Mesenchymal stem cell (in vitro differentiated cells and primary cell): ENCODE measurements around the gene TUT4.
A peak's percentile ranks its signal among the peaks of the same experiment; 100 is the strongest.

Source experiments
- DNase-seq: peaks from one replicate; pipeline ENCODE4 v3.0.0-alpha.2; 2013
- H2AFZ ChIP-seq: one replicate; pipeline ENCODE4 v1.6.1; 2013; ENCODE audit warnings: low read depth, mild to moderate bottlenecking, control low read depth, inconsistent platforms, low read length, moderate library complexity
- H2AK5ac ChIP-seq: 2 replicates; pipeline ENCODE4 v1.6.1; 2013; ENCODE audit warnings: low read length, moderate library complexity, mild to moderate bottlenecking, inconsistent platforms; ENCODE audit not compliant: severe bottlenecking
- H2BK120ac ChIP-seq: one replicate; pipeline ENCODE4 v1.6.1; 2013; ENCODE audit warnings: low read depth, mild to moderate bottlenecking, inconsistent platforms, low read length, moderate library complexity
- H2BK12ac ChIP-seq, 2 experiments: one replicate each; pipeline ENCODE4 v1.6.1; 2013; ENCODE audit warnings: inconsistent platforms in 2 of 2, low read length in 2 of 2, mild to moderate bottlenecking in 2 of 2, moderate library complexity in 2 of 2, control low read depth in 1 of 2
- H2BK15ac ChIP-seq: one replicate; pipeline ENCODE4 v1.6.1; 2013; ENCODE audit warnings: mild to moderate bottlenecking, low read depth, inconsistent platforms; ENCODE audit not compliant: poor library complexity, severe bottlenecking
- H2BK5ac ChIP-seq: 2 replicates; pipeline ENCODE4 v1.6.1; 2013; ENCODE audit warnings: low read depth, mild to moderate bottlenecking, low read length, control low read depth, inconsistent platforms; ENCODE audit not compliant: poor library complexity, severe bottlenecking
- H3K14ac ChIP-seq, 2 experiments: one replicate each; pipeline ENCODE4 v1.6.1; 2013; ENCODE audit warnings: inconsistent platforms in 2 of 2, low read length in 2 of 2, control low read depth in 1 of 2, mild to moderate bottlenecking in 1 of 2, moderate library complexity in 1 of 2
- H3K18ac ChIP-seq, 2 experiments: one replicate each; pipeline ENCODE4 v1.6.1; 2013; ENCODE audit warnings: inconsistent platforms in 2 of 2, low read length in 2 of 2, control low read depth in 1 of 2, low read depth in 1 of 2, mild to moderate bottlenecking in 1 of 2
- H3K23ac ChIP-seq, 2 experiments: one replicate each; pipeline ENCODE4 v1.6.1; 2013; ENCODE audit warnings: inconsistent platforms in 2 of 2, low read length in 2 of 2, mild to moderate bottlenecking in 2 of 2, moderate library complexity in 2 of 2, control low read depth in 1 of 2
- H3K27ac ChIP-seq: 2 replicates; pipeline ENCODE4 v1.5.1; 2013; ENCODE audit warnings: mild to moderate bottlenecking, moderate library complexity, low read length, control low read depth, inconsistent platforms; ENCODE audit not compliant: poor library complexity, severe bottlenecking
- H3K27me3 ChIP-seq, 2 experiments: 2 replicates each; pipeline versions ENCODE4 v1.6.1 to v1.7.0; 2013; ENCODE audit warnings: low read length in 2 of 2, mild to moderate bottlenecking in 2 of 2, moderate library complexity in 2 of 2, control low read depth in 1 of 2, inconsistent platforms in 1 of 2; ENCODE audit not compliant: control insufficient read depth in 1 of 2, insufficient read depth in 1 of 2
- H3K36me3 ChIP-seq, 2 experiments: 2 replicates each; pipeline versions ENCODE4 v1.6.1 to v1.7.0; 2013; ENCODE audit warnings: low read length in 2 of 2, control low read depth in 1 of 2, inconsistent platforms in 1 of 2, low read depth in 1 of 2, mild to moderate bottlenecking in 1 of 2; ENCODE audit not compliant: insufficient read depth in 2 of 2, control insufficient read depth in 1 of 2
- H3K4ac ChIP-seq, 2 experiments: one replicate each; pipeline ENCODE4 v1.6.1; 2013; ENCODE audit warnings: inconsistent platforms in 2 of 2, low read length in 2 of 2, mild to moderate bottlenecking in 2 of 2, moderate library complexity in 2 of 2, control low read depth in 1 of 2, low read depth in 1 of 2
- H3K4me1 ChIP-seq: 2 replicates; pipeline ENCODE4 v1.6.1; 2013; ENCODE audit warnings: low read depth, low read length, control low read depth; ENCODE audit not compliant: control insufficient read depth, insufficient read depth
- H3K4me2 ChIP-seq: 2 replicates; pipeline ENCODE4 v1.6.1; 2013; ENCODE audit warnings: low read length, mild to moderate bottlenecking, inconsistent platforms; ENCODE audit not compliant: poor library complexity, severe bottlenecking
- H3K4me3 ChIP-seq, 2 experiments: 2 replicates each; pipeline versions ENCODE4 v1.5.1 to v1.7.0; 2013; ENCODE audit warnings: low read length in 2 of 2, mild to moderate bottlenecking in 2 of 2, control low read depth in 1 of 2, low read depth in 1 of 2; ENCODE audit not compliant: insufficient read depth in 1 of 2
- H3K79me1 ChIP-seq: replicated peaks from 2 replicates; pipeline ENCODE4 v1.6.1; 2013; ENCODE audit warnings: mild to moderate bottlenecking, control low read depth, low read length, inconsistent platforms; ENCODE audit not compliant: poor library complexity, severe bottlenecking
- H3K9ac ChIP-seq: 2 replicates; pipeline ENCODE4 v1.7.0; 2013; ENCODE audit warnings: mild to moderate bottlenecking, low read length, moderate library complexity
- H3K9me3 ChIP-seq: 2 replicates; pipeline ENCODE4 v1.7.0; 2013; ENCODE audit warnings: mild to moderate bottlenecking, low read length; ENCODE audit not compliant: control insufficient read depth
- H4K8ac ChIP-seq: one replicate; pipeline ENCODE4 v1.6.1; 2013; ENCODE audit warnings: inconsistent platforms, mild to moderate bottlenecking, low read length, moderate library complexity
- H4K91ac ChIP-seq: one replicate; pipeline ENCODE4 v1.6.1; 2013; ENCODE audit warnings: mild to moderate bottlenecking, low read length, inconsistent platforms
- WGBS: methylation state at CpG from one replicate; pipeline ENCODE4 v1.1.7; 2013; ENCODE audit warnings: mixed read lengths; 5-methylcytosine and 5-hydroxymethylcytosine counted together

TUT4 gene

DNA sequence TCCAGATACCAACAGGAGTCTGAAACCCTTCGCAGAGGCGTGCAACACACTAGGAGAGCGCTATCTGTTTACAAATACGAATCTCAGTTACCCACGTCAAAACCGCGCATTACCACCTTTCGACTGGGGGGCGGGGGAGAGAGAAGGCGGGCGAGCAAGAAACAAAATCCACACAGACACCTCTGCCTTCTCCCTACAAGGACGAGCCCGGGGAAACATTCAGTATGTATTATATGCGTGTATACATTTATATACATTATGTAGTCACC, 722 bp downstream of the TUT4 start:
- DNase-seq, result peak; percentile 87
- H4K91ac ChIP-seq, result peak overlapping the region; percentile 61
- H2BK15ac ChIP-seq, result no peak overlapping the region
- H3K79me1 ChIP-seq, result peaks cover 3% of the 10 kb centered on the region
- no peaks in the 10 kb centered on the region for H3K9me3 ChIP-seq
- H2BK12ac ChIP-seq, result no peak overlapping the region
- peak overlapping the region; percentile 50 for H3K27ac ChIP-seq
- no peak overlapping the region for H3K4ac ChIP-seq
- no peaks in the 10 kb centered on the region for H3K4me1 ChIP-seq
- H3K14ac ChIP-seq, result no peak overlapping the region
- H3K27me3 ChIP-seq, result no peaks in the 10 kb centered on the region
- H3K36me3 ChIP-seq, result no peaks in the 10 kb centered on the region
- H2AK5ac ChIP-seq, result no peak overlapping the region
- peak overlapping the region; percentile 83 to 84 for H3K4me3 ChIP-seq
- H2AFZ ChIP-seq, result no peak overlapping the region
- H3K18ac ChIP-seq, result no peak overlapping the region
- H3K23ac ChIP-seq, result no peak overlapping the region
- H4K8ac ChIP-seq, result no peak overlapping the region
- no peak overlapping the region for H2BK120ac ChIP-seq
- 0% methylated on average over 4 of the region's 14 CpGs for WGBS
- peak overlapping the region; percentile 93 for H3K4me2 ChIP-seq
- H3K9ac ChIP-seq, result peak overlapping the region; percentile 91
- no peak overlapping the region for H2BK5ac ChIP-seq

DNA sequence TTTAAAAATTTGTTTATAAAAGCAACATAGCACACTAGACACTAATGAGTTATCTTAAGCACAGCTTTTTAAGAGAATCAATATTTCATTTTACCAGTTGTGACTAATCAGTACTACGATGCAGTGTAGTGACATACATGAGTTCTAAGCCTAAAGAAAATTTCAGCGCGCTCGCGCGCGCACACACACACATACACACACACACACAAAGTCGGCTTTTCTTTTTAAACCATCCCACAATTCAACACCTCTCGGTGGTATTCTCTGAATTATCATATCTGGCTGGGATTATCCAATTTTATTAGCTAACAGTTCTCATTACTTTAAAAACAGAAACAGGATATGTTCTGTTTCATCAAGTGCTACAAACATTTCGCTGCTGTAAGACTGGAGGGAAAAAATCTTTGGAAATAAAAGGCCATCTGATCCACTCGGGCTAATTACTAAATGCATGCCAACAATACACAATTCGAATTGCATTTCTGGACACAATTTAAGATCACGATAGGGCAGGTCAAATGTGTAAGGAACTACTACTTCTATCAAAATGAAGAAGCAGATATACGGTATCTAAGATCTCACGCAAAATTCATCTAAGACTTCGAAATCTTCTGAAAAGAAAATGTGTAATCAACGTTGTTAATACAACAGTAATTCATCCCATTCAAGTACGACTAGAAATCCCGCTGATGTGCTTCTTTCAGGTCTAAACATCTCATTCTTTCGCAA, 1.2 kb downstream of the TUT4 start:
- Histone ChIP-seq H3K27me3 (no peaks in the 10 kb centered on the region), H3K36me3 (no peaks in the 10 kb centered on the region), H2BK15ac (no peak overlapping the region), H3K4me3 (peak overlapping the region in 1 of 2 experiments; percentile 83), H4K8ac (no peak overlapping the region), H3K9me3 (no peaks in the 10 kb centered on the region), H3K4me2 (peak overlapping the region; percentile 93), H2AFZ (no peak overlapping the region), H3K23ac (no peak overlapping the region), H2BK5ac (no peak overlapping the region), H3K18ac (no peak overlapping the region), H2BK12ac (no peak overlapping the region), H3K79me1 (peaks cover 3% of the 10 kb centered on the region), H3K14ac (no peak overlapping the region), H2BK120ac (no peak overlapping the region), H3K27ac (no peak overlapping the region), H3K4me1 (no peaks in the 10 kb centered on the region), H3K4ac (no peak overlapping the region), H2AK5ac (no peak overlapping the region), H3K9ac (peak overlapping the region; percentile 91), H4K91ac (no peak overlapping the region)
- 10% methylated on average over 16 of the region's 20 CpGs for WGBS
- peak; percentile 78 for DNase-seq

GRCh38 chr1:52550447-52550846, 2.4 kb downstream of the TUT4 start:
- WGBS, result 98% methylated on average over 6 of the region's 7 CpGs
- peak overlapping the region; percentile 91 for H3K9ac ChIP-seq
- no peaks in the 10 kb centered on the region for H3K36me3 ChIP-seq
- no peak for DNase-seq
- H3K4me3 ChIP-seq, result no peak overlapping the region
- no peak overlapping the region for H2AK5ac ChIP-seq
- H3K4ac ChIP-seq, result no peak overlapping the region
- H3K14ac ChIP-seq, result no peak overlapping the region
- no peak overlapping the region for H3K27ac ChIP-seq
- H4K8ac ChIP-seq, result no peak overlapping the region
- no peaks in the 10 kb centered on the region for H3K4me1 ChIP-seq
- no peak overlapping the region for H3K18ac ChIP-seq
- H3K79me1 ChIP-seq, result peaks cover 3% of the 10 kb centered on the region
- no peak overlapping the region for H2BK120ac ChIP-seq
- H3K23ac ChIP-seq, result no peak overlapping the region
- no peak overlapping the region for H4K91ac ChIP-seq
- H2BK12ac ChIP-seq, result no peak overlapping the region
- H2BK5ac ChIP-seq, result no peak overlapping the region
- H2AFZ ChIP-seq, result no peak overlapping the region
- no peaks in the 10 kb centered on the region for H3K27me3 ChIP-seq
- no peaks in the 10 kb centered on the region for H3K9me3 ChIP-seq
- no peak overlapping the region for H2BK15ac ChIP-seq
- H3K4me2 ChIP-seq, result no peak overlapping the region

DNA sequence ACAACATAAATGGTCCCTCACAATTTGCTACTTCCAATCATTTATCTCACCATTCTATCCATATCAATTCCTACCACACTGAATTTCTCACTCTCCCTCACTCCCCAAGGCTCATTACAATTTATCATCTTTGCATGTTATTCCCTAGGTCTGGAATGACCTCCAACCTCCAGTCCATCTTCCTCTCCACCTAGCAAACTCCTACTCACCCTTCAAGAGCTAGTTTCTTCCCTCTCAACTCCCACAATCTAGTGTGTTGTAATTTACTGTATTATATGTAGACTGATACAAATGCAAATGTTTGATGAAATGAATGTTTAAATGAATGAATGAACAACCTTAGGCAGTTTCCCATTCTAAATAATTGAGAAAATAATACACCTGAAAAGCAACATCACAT, 3.6 kb downstream of the TUT4 start:
- Histone ChIP-seq H3K4me1 (no peaks in the 10 kb centered on the region), H2BK12ac (no peak overlapping the region), H4K91ac (no peak overlapping the region), H3K27ac (no peak overlapping the region), H3K9me3 (no peaks in the 10 kb centered on the region), H4K8ac (no peak overlapping the region), H3K18ac (no peak overlapping the region), H3K4ac (no peak overlapping the region), H3K36me3 (no peaks in the 10 kb centered on the region), H3K4me3 (no peak overlapping the region), H3K9ac (no peak overlapping the region), H3K4me2 (no peak overlapping the region), H3K27me3 (no peaks in the 10 kb centered on the region), H2AFZ (no peak overlapping the region), H2BK5ac (no peak overlapping the region), H3K23ac (no peak overlapping the region), H3K14ac (no peak overlapping the region), H2BK120ac (no peak overlapping the region), H3K79me1 (peaks cover 5% of the 10 kb centered on the region), H2AK5ac (no peak overlapping the region), H2BK15ac (no peak overlapping the region)
- no peak for DNase-seq
